GM21367 (cell line): ENCODE data around the gene FAM133A.

Experiments used
- ATAC-seq: cut with Tn5 transposase; IDR thresholded peaks from one replicate; pipeline ENCODE4 v1.9.1; 2021; ENCODE audit not compliant: unreplicated experiment

Gene FAM133A

DNA sequence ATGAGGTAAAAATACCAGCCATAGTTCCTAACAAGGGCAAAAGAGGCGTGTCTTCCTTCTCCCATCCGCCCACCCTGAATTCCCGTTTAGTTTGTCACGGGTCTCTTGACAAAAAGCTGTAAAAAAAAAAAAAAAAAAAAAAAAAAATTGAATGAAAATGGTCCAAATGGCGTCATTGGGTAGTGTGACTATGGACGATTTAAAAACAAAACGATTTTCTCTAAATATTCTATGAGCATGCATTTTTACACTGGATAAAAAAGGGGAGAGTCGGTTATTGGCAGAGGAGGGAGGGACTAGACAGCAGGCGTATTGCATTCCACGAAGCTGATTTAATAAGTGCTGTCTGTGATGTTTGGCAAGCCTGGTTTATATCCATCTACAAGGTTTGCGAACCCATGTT lies at the start of gene FAM133A:
Gene FAM133A (plus strand): TSS at position 338 of the 403 bp plus-strand sequence. CDS start 35,214 bp downstream, outside the sequence.
- no peak for ATAC-seq

DNA sequence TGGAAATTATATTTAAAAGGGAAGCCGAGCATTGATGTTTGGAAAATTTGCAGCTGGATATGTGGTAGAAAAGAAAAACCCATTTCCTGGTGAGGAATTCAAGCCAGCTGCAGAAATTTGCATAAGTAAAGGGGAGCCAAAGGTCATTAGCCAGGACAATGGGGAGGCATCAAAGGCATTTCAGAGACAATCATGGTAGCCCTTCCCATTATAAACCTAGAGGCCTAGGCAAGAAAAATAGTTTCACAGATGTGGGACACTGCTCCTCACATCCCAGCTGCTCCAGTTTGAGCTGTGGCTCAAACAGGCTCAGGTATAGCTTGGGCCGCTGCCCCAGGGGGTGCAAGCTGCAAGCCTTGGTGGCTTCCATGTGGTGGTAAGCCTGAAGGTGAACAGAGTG lies 36.4 kb upstream of the FAM133A start:
- no peak for ATAC-seq

DNA sequence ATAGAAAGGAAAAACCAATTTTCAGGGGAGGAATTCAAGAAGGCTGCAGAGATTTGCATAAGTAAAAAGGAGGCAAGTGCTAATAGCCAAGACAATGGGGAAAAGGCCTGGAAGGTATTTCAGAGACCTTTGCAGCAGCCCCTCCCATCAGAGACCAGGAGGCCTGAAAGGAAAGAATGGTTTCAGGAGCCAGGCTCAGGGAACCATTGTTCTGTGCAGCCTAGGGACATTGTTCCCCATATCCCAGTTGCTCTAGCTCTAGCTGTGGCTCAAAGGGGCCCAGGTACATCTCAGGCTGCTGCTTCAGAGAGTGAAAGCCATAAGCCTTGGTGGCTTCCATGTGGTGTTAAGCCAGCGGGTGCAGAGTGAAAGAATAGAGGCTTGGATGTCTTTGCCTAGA lies 24.6 kb upstream of the FAM133A start:
- ATAC-seq, result no peak

DNA sequence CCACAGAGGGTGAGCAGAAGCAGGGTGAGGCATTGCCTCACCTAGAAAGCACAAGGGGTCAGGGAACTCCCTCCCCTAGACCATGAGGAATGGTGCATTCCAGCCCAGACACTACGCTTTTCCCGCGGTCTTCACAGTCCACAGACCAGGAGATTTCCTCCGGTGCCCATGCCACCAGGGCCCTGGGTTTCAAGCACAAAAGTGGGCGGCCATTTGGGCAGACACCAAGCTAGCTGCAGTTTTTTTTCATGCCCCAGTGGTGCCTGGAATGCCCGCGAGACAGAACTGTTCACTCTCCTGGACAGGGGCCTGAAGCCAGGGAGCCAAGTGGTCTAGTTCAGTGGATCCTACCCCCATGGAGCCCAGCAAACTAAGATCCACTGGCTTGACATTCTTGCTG lies 13.4 kb upstream of the FAM133A start:
- no peak for ATAC-seq

DNA sequence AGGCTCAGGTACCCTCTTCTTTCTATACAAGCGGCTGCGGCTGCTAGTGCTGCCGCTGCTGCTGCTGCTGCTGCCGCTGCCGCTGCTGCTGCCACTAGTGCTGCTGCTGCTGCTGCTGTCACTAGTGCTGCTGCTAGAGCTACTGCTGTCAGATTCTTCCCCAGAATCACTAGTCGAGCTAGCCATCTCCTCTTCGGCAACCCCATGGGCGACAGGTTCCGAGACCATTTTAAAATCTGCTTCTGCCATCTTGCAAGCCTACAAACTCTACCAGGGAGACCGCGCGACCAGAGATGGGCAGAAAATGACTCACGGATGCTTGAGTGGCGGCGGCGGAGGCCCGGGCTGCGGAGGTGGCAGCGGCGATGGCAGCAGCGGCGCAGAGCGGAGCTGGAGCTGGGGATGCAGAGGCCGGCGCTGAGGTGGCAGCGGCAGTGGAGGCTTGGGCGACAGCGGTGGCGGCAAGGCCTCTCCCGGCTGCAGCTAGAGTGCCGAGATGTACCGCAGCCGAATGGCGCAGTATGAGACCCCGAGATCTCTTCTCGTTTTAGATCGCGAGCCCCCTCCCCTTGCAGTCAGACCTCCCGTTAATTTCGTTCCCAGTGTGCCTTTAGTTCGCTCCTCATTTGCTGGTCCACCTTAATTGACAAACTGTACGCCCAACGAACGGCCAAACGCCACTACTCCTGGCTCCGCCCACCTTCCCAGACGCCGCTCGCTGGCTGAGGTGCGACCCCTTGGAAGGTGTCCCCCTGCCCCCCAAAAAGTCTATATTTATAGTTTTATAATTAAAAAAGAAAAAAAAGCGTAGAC lies 744 bp upstream of the FAM133A start, which contains the start of gene NAP1L3:
Gene NAP1L3 (minus strand): TSS at position 523 of the 813 bp plus-strand sequence. CDS start 274 bp downstream, at position 249.
- ATAC-seq, result no peak

DNA sequence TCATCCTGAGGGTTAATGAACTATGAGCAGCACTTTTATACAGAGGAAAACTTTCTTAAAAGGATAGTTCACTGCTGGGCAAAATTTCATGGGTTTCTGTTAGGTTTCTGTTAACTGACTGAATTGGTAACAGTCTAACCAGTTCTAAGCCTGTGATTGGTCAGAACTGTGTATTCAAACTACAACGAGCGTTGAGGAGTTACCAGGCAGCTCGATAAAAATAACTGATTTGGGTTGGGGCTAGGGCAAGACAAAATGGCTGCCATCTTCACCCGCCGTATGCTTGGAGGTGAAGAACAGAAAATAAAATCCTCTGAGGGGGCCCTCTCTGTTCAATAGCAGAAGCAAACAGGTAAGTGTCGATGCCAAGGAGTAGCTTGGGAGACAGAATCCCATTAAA lies 22.0 kb downstream of the FAM133A start:
- no peak for ATAC-seq

DNA sequence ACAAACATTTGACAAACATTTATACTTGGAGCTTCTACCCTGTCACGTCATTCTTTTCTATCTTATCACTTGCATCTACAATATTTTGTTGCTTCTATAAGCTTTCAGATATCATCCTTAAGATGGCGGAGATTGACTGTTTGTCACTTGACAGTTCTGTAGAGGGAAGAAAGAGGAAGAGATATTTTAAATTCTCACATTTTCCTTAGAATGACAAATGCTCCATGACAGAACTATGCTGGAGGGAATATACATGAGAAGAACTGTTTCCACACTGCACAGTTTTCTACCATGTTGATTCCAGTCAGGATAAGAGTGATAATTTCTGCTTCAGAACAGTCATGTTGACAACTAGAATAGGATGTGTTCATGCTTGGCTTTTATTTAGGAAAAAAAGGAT lies 29.7 kb downstream of the FAM133A start:
- ATAC-seq, result no peak

DNA sequence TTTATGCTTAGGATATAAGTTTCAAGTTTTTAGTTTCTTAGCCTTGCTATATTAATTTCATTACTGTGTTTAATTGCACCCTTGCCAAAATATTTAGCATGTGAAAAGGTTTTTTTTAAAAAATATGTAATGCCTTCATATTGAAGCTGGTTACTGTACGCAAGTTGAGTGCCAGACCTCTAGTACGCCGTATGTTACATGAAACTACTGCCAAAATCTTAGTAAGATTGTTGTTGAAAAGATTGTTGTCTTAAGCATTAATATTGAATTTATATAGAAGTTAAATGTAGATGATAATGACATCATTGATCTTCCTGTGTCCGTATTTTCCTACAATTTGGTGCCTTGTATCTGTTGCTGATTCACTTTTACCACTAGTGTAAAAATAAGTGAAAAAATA lies 37.1 kb downstream of the FAM133A start:
- ATAC-seq, result no peak

DNA sequence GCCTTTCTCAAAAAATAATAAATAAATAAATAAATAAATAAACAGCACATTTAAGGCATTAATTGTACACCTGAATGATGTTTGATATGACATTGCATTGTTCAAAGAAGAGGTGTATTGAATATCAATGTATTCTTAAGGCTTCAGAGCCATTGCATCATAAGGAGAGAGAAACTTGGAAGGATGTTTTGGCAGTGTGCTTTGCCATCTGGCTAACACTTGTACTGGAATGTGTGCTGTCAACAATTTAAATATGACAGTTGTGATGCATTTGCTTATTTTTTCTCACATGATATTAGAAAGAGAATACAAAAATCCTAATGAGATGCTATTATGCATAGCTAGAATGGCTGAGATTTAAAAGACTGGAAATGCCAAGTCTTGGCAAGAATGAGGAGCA lies 67.8 kb downstream of the FAM133A start:
- ATAC-seq, result no peak

DNA sequence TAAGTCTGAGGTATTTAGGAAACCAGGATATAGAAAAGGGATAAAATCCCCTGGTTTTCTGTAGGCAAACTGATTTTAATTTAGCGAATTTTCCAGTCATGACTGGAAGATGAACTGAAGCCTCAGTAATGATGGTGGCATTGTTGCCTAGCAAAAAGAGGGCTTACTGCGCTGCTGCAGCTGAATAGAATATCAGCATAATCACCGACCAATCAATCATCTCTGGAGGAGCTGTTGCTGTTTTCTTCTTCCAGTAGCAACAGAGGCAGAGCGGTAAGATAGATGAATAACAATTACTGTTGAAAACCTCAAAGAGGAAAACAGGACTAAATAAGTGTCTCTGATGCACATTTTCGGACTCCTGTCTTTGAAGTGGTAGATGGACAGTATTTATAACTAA lies 86.2 kb downstream of the FAM133A start:
- no peak for ATAC-seq
